Spleen (tissue), 11 donors: ENCODE measurements around the gene TSPAN14. TPM values are rescaled to one million over a fixed set of nuclear protein-coding genes. Genes with fewer than 3 reads are reported as not detected.
A peak's percentile ranks its signal among the peaks of the same experiment; 100 is the strongest.

Source experiments
- DNase-seq: peaks from one replicate; pipeline ENCODE4 v3.0.0-alpha.2; 2020
- H3K27ac ChIP-seq, 8 donors: fragments of 200-600 bp; sonication (generic) in 7 of 8; 1 replicate in 4 of 8; 2 replicates in 4 of 8; pipeline versions ENCODE4 v1.5.0 to v1.8.0; 2016 to 2021; ENCODE audit warnings: inconsistent platforms in 4 of 8, mild to moderate bottlenecking in 4 of 8, moderate library complexity in 1 of 8
- H3K27me3 ChIP-seq, 7 donors: fragments of 200-600 bp; sonication (generic) in 6 of 7; replicated peaks in 1 of 7; 1 replicate in 4 of 7; 2 replicates in 3 of 7; pipeline versions ENCODE4 v1.5.0 to v1.8.0; 2016 to 2021; ENCODE audit warnings: inconsistent platforms in 3 of 7, mild to moderate bottlenecking in 1 of 7
- H3K36me3 ChIP-seq, 6 donors: fragments of 200-600 bp; sonication (generic) in 5 of 6; 1 replicate in 4 of 6; 2 replicates in 2 of 6; pipeline versions ENCODE4 v1.5.0 to v1.8.0; 2016 to 2021; ENCODE audit warnings: inconsistent platforms in 2 of 6
- H3K4me1 ChIP-seq, 6 donors: fragments of 200-600 bp; sonication (generic) in 5 of 6; 1 replicate in 3 of 6; 2 replicates in 3 of 6; pipeline versions ENCODE4 v1.5.0 to v1.8.0; 2016 to 2021; ENCODE audit warnings: inconsistent platforms in 3 of 6
- H3K4me3 ChIP-seq, 8 donors: fragments of 200-600 bp; sonication (generic) in 7 of 8; 1 replicate in 4 of 8; 2 replicates in 4 of 8; pipeline versions ENCODE4 v1.5.0 to v1.8.0; 2016 to 2021; ENCODE audit warnings: inconsistent platforms in 4 of 8, mild to moderate bottlenecking in 4 of 8, moderate library complexity in 2 of 8
- H3K9me3 ChIP-seq, 8 donors: fragments of 200-600 bp; sonication (generic) in 7 of 8; 1 replicate in 4 of 8; 2 replicates in 4 of 8; pipeline versions ENCODE4 v1.5.0 to v1.8.0; 2016 to 2021; ENCODE audit warnings: inconsistent platforms in 4 of 8
- POLR2A ChIP-seq, 3 donors: fragments of 450-650 bp; IDR thresholded peaks; one replicate each; pipeline ENCODE4 v1.5.1; 2017; ENCODE audit warnings: antibody characterized with exemption in 3 of 3, mild to moderate bottlenecking in 1 of 3
- POLR2AphosphoS5 ChIP-seq, 3 donors: sonication (generic); formaldehyde crosslinking; IDR thresholded peaks; one replicate each; pipeline ENCODE4 v1.5.1; 2017; ENCODE audit warnings: antibody characterized with exemption in 3 of 3
- WGBS, 5 donors: extraction: QIAGEN DNeasy Blood & Tissue Kit in 3 of 5; methylation state at CpG; one replicate each; pipeline versions ENCODE4 v1.1.5 to v1.1.7; 2013 to 2018; 5-methylcytosine and 5-hydroxymethylcytosine counted together
- intact Hi-C: fragments of 100-400 bp; cut with DNase I; formaldehyde crosslinking; loops from one replicate; pipeline ENCODE4 v1.15.0; 2023; ENCODE audit warnings: low total_unique reads
- polyA plus RNA-seq, 3 donors: library from polyadenylated mRNA; stranded (reverse); fragments of 200-250 nt; gene quantifications; one replicate each; pipeline ENCODE4 v1.2.1, GENCODE V29; 2013
- total RNA-seq, 7 donors: library from RNA; depleted of rRNA in 3 of 7; stranded (reverse); fragments of >200 nt in 3 of 7; fragmentation: NEBNext Ultra II Directional in 4 of 7; extraction: Animal tissue kit (Norgen Biotek cat#: 25700) in 4 of 7; gene quantifications; one replicate each; pipeline versions ENCODE4 v1.1.0 to v1.2.1, GENCODE V29; 2016 to 2021
- TF ChIP-seq, protein P1 (sequence below), 11 experiments: fragments of 200-600 bp in 7 of 11; fragments of 450-650 bp in 4 of 11; sonication (generic) in 4 of 11; IDR thresholded peaks in 8 of 11; conservative IDR thresholded peaks in 3 of 11; 1 replicate in 7 of 11; 2 replicates in 4 of 11; pipeline versions ENCODE4 v1.4.0 to v1.8.0; 2016 to 2021; ENCODE audit warnings: antibody characterized with exemption in 11 of 11, inconsistent platforms in 4 of 11, mild to moderate bottlenecking in 1 of 11
- donor health status: healthy with polysubstance abuse.
- donor health status: DM: no; HTN: no; CAD: no; lungs with moderate emphysema.
- donor health status: DM: no; HTN: no; CAD: no.
- donor health status: Bipolar disorder and iron deficiency.
- donor health status: healthy.
- donor health status: DM: no; HTN: no; CAD: no.
- donor health status: DM: yes; HTN: yes; CAD: no.

TSPAN14 gene
- total and polyA plus RNA-seq, 10 donors = 13.3 to 172 (median 108) TPM

DNA sequence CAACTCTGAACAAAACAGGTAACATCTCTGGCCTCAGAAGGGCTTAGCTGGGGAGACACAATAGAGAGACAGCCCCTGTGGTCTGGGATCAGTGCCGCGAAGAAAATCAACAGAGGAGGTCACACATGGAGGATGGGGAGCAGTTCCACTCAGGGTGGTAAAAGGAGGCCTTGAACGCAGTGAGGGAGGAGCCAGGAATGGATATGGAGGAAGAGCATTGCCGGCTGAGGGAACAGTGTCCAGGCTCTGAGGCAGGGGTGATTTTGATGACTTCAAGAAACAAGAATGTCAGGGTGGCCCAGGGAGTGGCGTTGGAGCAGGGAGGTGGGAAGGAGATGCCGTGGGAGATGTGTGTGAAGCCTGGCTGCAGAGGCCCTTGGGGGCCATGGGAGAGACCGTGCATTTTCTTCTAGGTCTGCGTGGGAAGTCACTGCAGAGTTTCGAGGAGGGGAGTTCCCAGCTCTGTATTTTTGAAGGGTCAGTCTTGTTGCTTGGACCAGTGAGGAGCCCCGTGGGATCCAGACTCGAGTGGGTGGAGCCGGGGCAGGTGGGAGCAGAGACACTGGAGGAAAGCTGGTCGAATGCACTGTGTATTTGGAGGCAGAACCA, 47.9 kb downstream of the TSPAN14 start:
- peaks cover 0 to 2% (median 0%) of the 10 kb centered on the region in 8 donors for H3K9me3 ChIP-seq
- 83 to 89% (median 86%) methylated on average over 13 of the region's 13 CpGs for WGBS, 5 donors
- no peak overlapping the region for H3K4me3 ChIP-seq
- no peaks in the 10 kb centered on the region for H3K27me3 ChIP-seq
- DNase-seq = peak; percentile 67
- TF ChIP-seq POLR2A (IDR thresholded peaks at IDR 0.05) (no peak), POLR2AphosphoS5 (IDR thresholded peaks at IDR 0.05) (peak in 2 of 3 donors; percentile 5 to 24)
- TF ChIP-seq, protein P1, sequence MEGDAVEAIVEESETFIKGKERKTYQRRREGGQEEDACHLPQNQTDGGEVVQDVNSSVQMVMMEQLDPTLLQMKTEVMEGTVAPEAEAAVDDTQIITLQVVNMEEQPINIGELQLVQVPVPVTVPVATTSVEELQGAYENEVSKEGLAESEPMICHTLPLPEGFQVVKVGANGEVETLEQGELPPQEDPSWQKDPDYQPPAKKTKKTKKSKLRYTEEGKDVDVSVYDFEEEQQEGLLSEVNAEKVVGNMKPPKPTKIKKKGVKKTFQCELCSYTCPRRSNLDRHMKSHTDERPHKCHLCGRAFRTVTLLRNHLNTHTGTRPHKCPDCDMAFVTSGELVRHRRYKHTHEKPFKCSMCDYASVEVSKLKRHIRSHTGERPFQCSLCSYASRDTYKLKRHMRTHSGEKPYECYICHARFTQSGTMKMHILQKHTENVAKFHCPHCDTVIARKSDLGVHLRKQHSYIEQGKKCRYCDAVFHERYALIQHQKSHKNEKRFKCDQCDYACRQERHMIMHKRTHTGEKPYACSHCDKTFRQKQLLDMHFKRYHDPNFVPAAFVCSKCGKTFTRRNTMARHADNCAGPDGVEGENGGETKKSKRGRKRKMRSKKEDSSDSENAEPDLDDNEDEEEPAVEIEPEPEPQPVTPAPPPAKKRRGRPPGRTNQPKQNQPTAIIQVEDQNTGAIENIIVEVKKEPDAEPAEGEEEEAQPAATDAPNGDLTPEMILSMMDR (IDR thresholded peaks at IDR 0.05 in 8 of 11, conservative IDR thresholded peaks at IDR 0.05 in 3 of 11) = no peak
- peaks cover 0 to 37% (median 4%) of the 10 kb centered on the region in 6 donors for H3K36me3 ChIP-seq
- H3K4me1 ChIP-seq = peaks cover 76 to 100% (median 94%) of the 10 kb centered on the region in 6 donors
- intact Hi-C loops = loop anchor here (5.0 to 10.0 kb wide), 3 partner anchors 40 to 117 kb away; no protein-coding TSS in a partner anchor
- H3K27ac ChIP-seq = peak overlapping the region in 6 of 8 donors; percentile 78 to 96 (median 93)

DNA sequence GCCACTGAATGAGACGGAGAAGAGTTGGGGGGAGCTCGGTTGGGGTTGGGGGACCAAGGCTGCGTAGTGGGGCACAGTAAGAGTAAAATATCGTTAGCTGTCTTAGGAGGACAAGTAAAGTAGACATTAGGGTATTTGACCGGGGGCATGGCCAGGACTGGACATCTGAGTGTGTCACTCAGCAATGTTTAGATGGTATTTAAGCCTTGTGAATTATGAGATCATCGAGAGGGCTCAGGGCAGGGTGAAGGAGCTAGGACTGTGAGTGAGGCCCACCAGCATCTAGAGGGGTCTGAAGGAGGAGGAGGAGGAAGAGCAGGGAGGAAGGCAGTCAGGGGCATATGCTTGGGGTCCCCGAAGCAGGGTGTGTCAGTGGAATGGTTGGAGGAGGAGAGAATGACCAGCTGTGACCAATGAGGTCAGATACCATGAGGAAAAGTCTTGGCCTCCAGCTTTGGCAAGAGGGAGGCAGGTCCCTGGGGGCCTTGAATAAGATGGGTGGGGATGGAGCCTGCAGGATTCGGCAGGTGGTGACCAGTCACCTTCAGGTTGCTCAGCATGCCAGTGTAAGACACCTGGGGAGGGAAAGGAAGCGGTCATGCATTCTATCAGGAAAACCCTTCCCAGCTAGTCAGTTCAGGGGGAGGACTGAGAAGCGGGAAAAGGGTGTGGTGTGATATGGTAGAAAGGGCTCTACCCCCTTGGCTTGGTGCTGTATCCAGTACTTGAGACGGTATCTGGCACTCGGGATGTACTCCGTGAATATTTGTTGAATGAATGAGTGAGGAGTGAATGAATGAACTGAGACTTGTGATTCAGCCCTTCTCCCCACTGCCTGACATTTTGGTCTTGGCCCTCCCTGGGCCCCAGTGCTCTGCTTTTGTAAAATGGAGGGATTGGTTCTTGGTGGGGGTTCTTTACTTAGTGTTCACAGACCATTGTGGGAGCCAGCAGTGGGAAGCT, 48.8 kb downstream of the TSPAN14 start:
- peaks cover 0 to 38% (median 12%) of the 10 kb centered on the region in 6 donors for H3K36me3 ChIP-seq
- no peak for TF ChIP-seq POLR2AphosphoS5 (IDR thresholded peaks at IDR 0.05)
- no peak overlapping the region for H3K4me3 ChIP-seq
- peak overlapping the region; percentile 11 to 96 (median 84) for H3K27ac ChIP-seq
- peak; percentile 55 for DNase-seq
- 85 to 90% (median 88%) methylated on average over 13 of the region's 13 CpGs for WGBS, 5 donors
- H3K9me3 ChIP-seq = no peaks in the 10 kb centered on the region
- H3K4me1 ChIP-seq = peaks cover 73 to 100% (median 89%) of the 10 kb centered on the region in 6 donors
- H3K27me3 ChIP-seq = no peaks in the 10 kb centered on the region
- intact Hi-C loops = loop anchor here (5.0 to 10.0 kb wide), 3 partner anchors 41 to 118 kb away; no protein-coding TSS in a partner anchor

DNA sequence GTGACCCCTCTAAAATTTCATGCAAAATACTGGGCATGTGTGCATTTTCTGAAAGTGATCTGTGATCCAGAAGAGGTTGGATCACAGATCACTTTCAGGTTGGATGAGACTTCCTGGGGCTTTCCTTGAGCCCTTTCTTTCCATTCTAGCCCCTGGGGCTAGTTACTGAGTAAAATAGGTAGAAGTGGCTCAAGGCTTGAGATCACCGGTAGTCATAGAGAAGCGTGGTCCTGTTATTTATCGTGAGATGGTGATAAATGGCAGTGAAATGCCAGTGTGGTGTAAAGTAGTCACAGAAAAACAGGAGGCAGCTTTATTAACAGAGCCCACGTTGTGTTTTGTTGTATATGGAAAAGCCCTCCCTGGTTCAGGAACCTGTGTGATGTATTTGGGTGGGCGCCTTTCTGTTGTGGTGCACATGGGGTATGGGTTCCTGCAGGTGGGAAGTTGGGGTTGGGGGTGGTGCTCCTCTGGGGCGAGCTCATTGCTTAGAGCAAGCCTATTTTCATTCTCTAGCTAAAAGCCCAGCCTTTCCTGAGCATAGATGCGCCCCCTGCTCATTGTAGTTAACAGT, 49.6 kb downstream of the TSPAN14 start:
- H3K4me1 ChIP-seq = peaks cover 65 to 100% (median 86%) of the 10 kb centered on the region in 6 donors
- intact Hi-C loops = loop anchor here (5.0 to 10.0 kb wide), 3 partner anchors 41 to 119 kb away; no protein-coding TSS in a partner anchor

More for the DNA sequence above, 49.6 kb downstream of the TSPAN14 start:
- Histone ChIP-seq H3K27ac (peak overlapping the region; percentile 24 to 96 (median 84)), H3K9me3 (no peaks in the 10 kb centered on the region), H3K36me3 (peaks cover 0 to 44% (median 12%) of the 10 kb centered on the region in 6 donors), H3K4me3 (peak overlapping the region in 1 of 8 donors; percentile 29), H3K27me3 (no peaks in the 10 kb centered on the region)
- 67 to 75% (median 68%) methylated on average over 6 to 7 of the region's 7 CpGs for WGBS, 5 donors
- DNase-seq = no peak
- TF ChIP-seq, protein P1 (IDR thresholded peaks at IDR 0.05 in 8 of 11, conservative IDR thresholded peaks at IDR 0.05 in 3 of 11) = no peak
- TF ChIP-seq POLR2AphosphoS5 (IDR thresholded peaks at IDR 0.05) (no peak), POLR2A (IDR thresholded peaks at IDR 0.05) (no peak)
